ENCODE data around the gene AJAP1. TPM values are rescaled to one million over a fixed set of nuclear protein-coding genes. Genes with fewer than 3 reads are reported as not detected.

Gene AJAP1
- total RNA-seq, 1 donor from 2014 or later: 0.17 TPM

- no peak for DNase-seq (ENCODE audit: low read depth)
- no peak for TF ChIP-seq CTCF (conservative IDR thresholded peaks at IDR 0.05; ENCODE audit: low read depth, low read length)
- no peak overlapping the region for H3K4me3 ChIP-seq (ENCODE audit: low read depth, low read length)
These were observed 81.8 kb downstream of the AJAP1 start for GRCh38 chr1:4736254-4736653.

- DNase-seq (ENCODE audit: low read depth): peak; percentile 35
- H3K4me3 ChIP-seq (ENCODE audit: low read depth, low read length): no peak overlapping the region
- peak; percentile 35 for TF ChIP-seq CTCF (conservative IDR thresholded peaks at IDR 0.05; ENCODE audit: low read depth, low read length)
These were observed 87.5 kb downstream of the AJAP1 start for GRCh38 chr1:4741876-4742423.

GRCh38 chr1:4743978-4744750 lies 89.8 kb downstream of the AJAP1 start:
- DNase-seq (ENCODE audit: low read depth): no peak
- TF ChIP-seq CTCF (conservative IDR thresholded peaks at IDR 0.05; ENCODE audit: low read depth, low read length): no peak
- H3K4me3 ChIP-seq (ENCODE audit: low read depth, low read length): no peak overlapping the region

- no peak for DNase-seq (ENCODE audit: low read depth)
- no peak for TF ChIP-seq CTCF (conservative IDR thresholded peaks at IDR 0.05; ENCODE audit: low read depth, low read length)
- H3K4me3 ChIP-seq (ENCODE audit: low read depth, low read length): no peak overlapping the region
These were observed 91.2 kb downstream of the AJAP1 start for GRCh38 chr1:4745560-4745959.

GRCh38 chr1:4749406-4749805 lies 95.0 kb downstream of the AJAP1 start:
- no peak for DNase-seq (ENCODE audit: low read depth)
- TF ChIP-seq CTCF (conservative IDR thresholded peaks at IDR 0.05; ENCODE audit: low read depth, low read length): no peak
- no peak overlapping the region for H3K4me3 ChIP-seq (ENCODE audit: low read depth, low read length)

GRCh38 chr1:4750177-4750576 lies 95.8 kb downstream of the AJAP1 start:
- DNase-seq (ENCODE audit: low read depth): no peak
- H3K4me3 ChIP-seq (ENCODE audit: low read depth, low read length): no peak overlapping the region

More at GRCh38 chr1:4750177-4750576, 95.8 kb downstream of the AJAP1 start:
- no peak for TF ChIP-seq CTCF (conservative IDR thresholded peaks at IDR 0.05; ENCODE audit: low read depth, low read length)
